Lung (tissue), 12 donors: ENCODE results near the gene PLD6. TPM values are rescaled to one million over a fixed set of nuclear protein-coding genes. Genes with fewer than 3 reads are reported as not detected.

Experiments
- ATAC-seq: fragments of 200-7000 bp; cut with Tn5 transposase; one replicate; pipeline ENCODE4 v1.9.1; 2020; ENCODE audit warnings: moderate number of reproducible peaks; ENCODE audit not compliant: insufficient read depth, low FRiP score
- DNase-seq, 3 donors: peaks; one replicate each; pipeline ENCODE4 v3.0.0-alpha.2; 2013 to 2017
- H3K27ac ChIP-seq, 2 donors: one replicate each; pipeline ENCODE4 v1.5.1; 2013; ENCODE audit warnings: mild to moderate bottlenecking in 2 of 2, moderate library complexity in 2 of 2, control low read depth in 1 of 2, inconsistent platforms in 1 of 2, low read depth in 1 of 2, low read length in 1 of 2
- H3K27me3 ChIP-seq, 3 donors: one replicate each; pipeline ENCODE4 v1.5.1; 2013; ENCODE audit warnings: low read length in 2 of 3; ENCODE audit not compliant: control insufficient read depth in 3 of 3, insufficient read depth in 3 of 3
- H3K36me3 ChIP-seq, 4 donors: one replicate each; pipeline ENCODE4 v1.5.1; 2013; ENCODE audit warnings: low read length in 4 of 4, mild to moderate bottlenecking in 1 of 4, moderate library complexity in 1 of 4; ENCODE audit not compliant: control insufficient read depth in 4 of 4, insufficient read depth in 4 of 4
- H3K4me1 ChIP-seq, 5 donors: one replicate each; pipeline ENCODE4 v1.5.1; 2013; ENCODE audit warnings: low read length in 5 of 5, mild to moderate bottlenecking in 2 of 5, moderate library complexity in 1 of 5; ENCODE audit not compliant: control insufficient read depth in 5 of 5, insufficient read depth in 5 of 5
- H3K4me3 ChIP-seq: one replicate; pipeline ENCODE4 v1.5.1; 2013; ENCODE audit warnings: mild to moderate bottlenecking, control low read depth, moderate library complexity
- H3K9ac ChIP-seq, 2 donors: one replicate each; pipeline ENCODE4 v1.5.1; 2013; ENCODE audit warnings: low read length in 2 of 2, control low read depth in 1 of 2; ENCODE audit not compliant: insufficient read depth in 1 of 2
- H3K9me3 ChIP-seq, 4 donors: one replicate each; pipeline ENCODE4 v1.5.1; 2013; ENCODE audit warnings: low read length in 3 of 4, mild to moderate bottlenecking in 1 of 4, moderate library complexity in 1 of 4; ENCODE audit not compliant: control insufficient read depth in 4 of 4, insufficient read depth in 3 of 4
- CTCF ChIP-seq: IDR thresholded peaks from 2 replicates; pipeline ENCODE4 v1.5.1; 2012; ENCODE audit warnings: mild to moderate bottlenecking; ENCODE audit errors: control extremely low read depth, extremely low read depth
- WGBS, 2 donors: extraction: QIAGEN DNeasy Blood & Tissue Kit; methylation state at CpG; one replicate each; pipeline ENCODE4 v1.1.7; 2013; 5-methylcytosine and 5-hydroxymethylcytosine counted together
- polyA plus RNA-seq, 2 donors: library from polyadenylated mRNA; stranded (reverse); fragments of 200-250 nt; gene quantifications; one replicate each; pipeline ENCODE4 v1.2.1, GENCODE V29; 2013
- total RNA-seq, 2 donors: library from RNA; depleted of rRNA in 1 of 2; stranded (reverse); fragments of >200 nt in 1 of 2; gene quantifications; one replicate each; pipeline ENCODE4 v1.2.1, GENCODE V29; 2014 to 2021
- donor health status: control.
- donor health status: control.
- donor health status: Bipolar disorder and iron deficiency.
- donor health status: healthy.
- donor health status: DM: yes; HTN: yes; CAD: no.

Gene PLD6
- total and polyA plus RNA-seq, 4 donors, result 3.2 to 7.7 (median 5.2) TPM

GRCh38 chr17:17228521-17229279 is 22.6 kb upstream of the PLD6 start:
- 93% methylated on average over 17 of the region's 17 CpGs for WGBS, 2 donors
- Histone ChIP-seq H3K4me3 (no peak overlapping the region), H3K27me3 (no peaks in the 10 kb centered on the region), H3K9me3 (no peaks in the 10 kb centered on the region), H3K36me3 (peaks cover 25 to 83% (median 35%) of the 10 kb centered on the region in 4 donors), H3K9ac (no peak overlapping the region), H3K4me1 (peaks cover 0 to 5% (median 0%) of the 10 kb centered on the region in 5 donors), H3K27ac (peak overlapping the region in 1 of 2 donors; percentile 79)
- TF ChIP-seq CTCF, result no peak
- no peak for DNase-seq
- no peak for ATAC-seq

- DNase-seq (no peak), ATAC-seq (no peak)
- Histone ChIP-seq H3K4me1 (peaks cover 0 to 5% (median 0%) of the 10 kb centered on the region in 5 donors), H3K36me3 (peaks cover 30 to 88% (median 40%) of the 10 kb centered on the region in 4 donors), H3K27ac (peak overlapping the region in 1 of 2 donors; percentile 79), H3K9me3 (no peaks in the 10 kb centered on the region), H3K9ac (no peak overlapping the region), H3K4me3 (no peak overlapping the region), H3K27me3 (no peaks in the 10 kb centered on the region)
- no peak for TF ChIP-seq CTCF
- 91 to 95% methylated on average over 25 of the region's 25 CpGs for WGBS, 2 donors
Measured at GRCh38 chr17:17227608-17228520, 21.7 kb upstream of the PLD6 start.

GRCh38 chr17:17226451-17227265 is 20.5 kb upstream of the PLD6 start:
- Histone ChIP-seq H3K27ac (no peak overlapping the region), H3K9ac (no peak overlapping the region), H3K36me3 (peaks cover 31 to 87% (median 44%) of the 10 kb centered on the region in 4 donors), H3K9me3 (no peaks in the 10 kb centered on the region), H3K4me1 (no peaks in the 10 kb centered on the region), H3K27me3 (no peaks in the 10 kb centered on the region), H3K4me3 (no peak overlapping the region)
- DNase-seq, result no peak
- 95 to 96% methylated on average over 16 of the region's 16 CpGs for WGBS, 2 donors
- ATAC-seq, result no peak
- TF ChIP-seq CTCF, result no peak
